ENCODE data around the gene MYBPHL. TPM values are rescaled to one million over a fixed set of nuclear protein-coding genes. Genes with fewer than 3 reads are reported as not detected.

The MYBPHL gene
- total and polyA plus RNA-seq, 12 donors, result 0.23 to 2.7 (median 0.51) TPM; not detected in 1

- ATAC-seq, result no peak
- Histone ChIP-seq H3K27ac (no peak overlapping the region), H3K36me3 (peaks cover 0 to 97% (median 56%) of the 10 kb centered on the region in 9 donors), H3K9me3 (no peaks in the 10 kb centered on the region), H3K4me1 (peaks cover 0 to 19% (median 12%) of the 10 kb centered on the region in 9 donors), H3K27me3 (no peaks in the 10 kb centered on the region), H3K4me3 (no peak overlapping the region)
- no peak for TF ChIP-seq CTCF (IDR thresholded peaks at IDR 0.05)
- intact Hi-C loops (cut with DNase I), result no loop called here
- WGBS, 2 donors, result 96 to 99% methylated on average over 3 of the region's 3 CpGs
- no peak for DNase-seq
Measured at GRCh38 chr1:109338608-109339007, 31.8 kb upstream of the MYBPHL start.

GRCh38 chr1:109338091-109338490, 31.3 kb upstream of the MYBPHL start:
- no peak for TF ChIP-seq CTCF (IDR thresholded peaks at IDR 0.05)
- peaks cover 0 to under 1% (median 0%) of the 10 kb centered on the region in 11 donors for H3K9me3 ChIP-seq
- H3K27ac ChIP-seq, result no peak overlapping the region
- 94 to 96% methylated on average over 6 of the region's 6 CpGs for WGBS, 2 donors
- peaks cover 0 to 14% (median 8%) of the 10 kb centered on the region in 9 donors for H3K4me1 ChIP-seq
- DNase-seq (no peak), ATAC-seq (no peak)
- H3K36me3 ChIP-seq, result peaks cover 0 to 97% (median 60%) of the 10 kb centered on the region in 9 donors
- intact Hi-C loops (cut with DNase I), result no loop called here
- H3K27me3 ChIP-seq, result no peaks in the 10 kb centered on the region
- H3K4me3 ChIP-seq, result no peak overlapping the region

- Histone ChIP-seq H3K4me1 (no peaks in the 10 kb centered on the region), H3K9me3 (peaks cover 0 to 30% (median 18%) of the 10 kb centered on the region in 11 donors), H3K27me3 (no peaks in the 10 kb centered on the region), H3K36me3 (peaks cover 0 to 100% (median 84%) of the 10 kb centered on the region in 9 donors), H3K27ac (no peak overlapping the region), H3K4me3 (no peak overlapping the region)
- DNase-seq (no peak), ATAC-seq (no peak)
- intact Hi-C loops (cut with DNase I), result no loop called here
- no peak for TF ChIP-seq CTCF (IDR thresholded peaks at IDR 0.05)
- 85 to 90% methylated on average over 4 of the region's 4 CpGs for WGBS, 2 donors
Measured at GRCh38 chr1:109335091-109335490, 28.3 kb upstream of the MYBPHL start.

GRCh38 chr1:109331113-109331512, 24.3 kb upstream of the MYBPHL start:
- Histone ChIP-seq H3K4me3 (no peak overlapping the region), H3K27ac (no peak overlapping the region), H3K27me3 (no peaks in the 10 kb centered on the region), H3K4me1 (no peaks in the 10 kb centered on the region), H3K36me3 (peaks cover 0 to 100% (median 70%) of the 10 kb centered on the region in 9 donors), H3K9me3 (peaks cover 0 to 31% (median 18%) of the 10 kb centered on the region in 11 donors)
- intact Hi-C loops (cut with DNase I), result no loop called here
- ATAC-seq (no peak), DNase-seq (no peak)
- no peak for TF ChIP-seq CTCF (IDR thresholded peaks at IDR 0.05)

Measured in heart right ventricle (tissue), 16 donors.